ENCODE data around the gene SORCS2. TPM values are rescaled to one million over a fixed set of nuclear protein-coding genes. Genes with fewer than 3 reads are reported as not detected.

The SORCS2 gene
- total RNA-seq, 1 experiment from 2014 or later: not detected

- intact Hi-C loops (cut with micrococcal nuclease; ENCODE audit: unreplicated experiment): no loop called here
- no peak for DNase-seq
- H3K9me3 Mint-ChIP-seq (ENCODE audit: low read depth, unreplicated experiment): no peaks in the 10 kb centered on the region
- CTCF ChIA-PET: no interaction called here
- H3K4me1 Mint-ChIP-seq (ENCODE audit: low read depth, unreplicated experiment): no peaks in the 10 kb centered on the region
- no peak overlapping the region for H3K4me3 Mint-ChIP-seq (ENCODE audit: low read depth, unreplicated experiment)
- H3K27me3 Mint-ChIP-seq (ENCODE audit: unreplicated experiment): peaks cover 72% of the 10 kb centered on the region
- TF ChIP-seq CTCF (IDR thresholded peaks at IDR 0.05; ENCODE audit: unreplicated experiment): no peak
- BruUV-seq (replicated peaks): no TSS peak
- peaks cover 4% of the 10 kb centered on the region for H3K36me3 Mint-ChIP-seq (ENCODE audit: insufficient read depth, unreplicated experiment)
- H3K27ac Mint-ChIP-seq (ENCODE audit: unreplicated experiment): no peak overlapping the region
Measured at GRCh38 chr4:7169134-7169533, 23.2 kb upstream of the SORCS2 start.

GRCh38 chr4:7170012-7170411 lies 22.3 kb upstream of the SORCS2 start:
- Mint-ChIP-seq H3K9me3 (ENCODE audit: low read depth, unreplicated experiment) (no peaks in the 10 kb centered on the region), H3K27me3 (ENCODE audit: unreplicated experiment) (peaks cover 65% of the 10 kb centered on the region), H3K36me3 (ENCODE audit: insufficient read depth, unreplicated experiment) (peaks cover 4% of the 10 kb centered on the region), H3K27ac (ENCODE audit: unreplicated experiment) (no peak overlapping the region), H3K4me3 (ENCODE audit: low read depth, unreplicated experiment) (no peak overlapping the region), H3K4me1 (ENCODE audit: low read depth, unreplicated experiment) (no peaks in the 10 kb centered on the region)
- intact Hi-C loops (cut with micrococcal nuclease; ENCODE audit: unreplicated experiment): no loop called here
- no peak for DNase-seq
- CTCF ChIA-PET: no interaction called here
- BruUV-seq (replicated peaks): no TSS peak
- TF ChIP-seq CTCF (IDR thresholded peaks at IDR 0.05; ENCODE audit: unreplicated experiment): no peak

- Mint-ChIP-seq H3K27ac (ENCODE audit: unreplicated experiment) (no peak overlapping the region), H3K9me3 (ENCODE audit: low read depth, unreplicated experiment) (no peaks in the 10 kb centered on the region), H3K4me1 (ENCODE audit: low read depth, unreplicated experiment) (no peaks in the 10 kb centered on the region), H3K4me3 (ENCODE audit: low read depth, unreplicated experiment) (no peak overlapping the region), H3K27me3 (ENCODE audit: unreplicated experiment) (peaks cover 61% of the 10 kb centered on the region), H3K36me3 (ENCODE audit: insufficient read depth, unreplicated experiment) (peaks cover 4% of the 10 kb centered on the region)
- no peak for TF ChIP-seq CTCF (IDR thresholded peaks at IDR 0.05; ENCODE audit: unreplicated experiment)
- CTCF ChIA-PET: no interaction called here
- intact Hi-C loops (cut with micrococcal nuclease; ENCODE audit: unreplicated experiment): no loop called here
- no peak for DNase-seq
- BruUV-seq (replicated peaks): no TSS peak
Measured at GRCh38 chr4:7171191-7171900, 21.0 kb upstream of the SORCS2 start.

- Mint-ChIP-seq H3K4me1 (ENCODE audit: low read depth, unreplicated experiment) (no peaks in the 10 kb centered on the region), H3K27ac (ENCODE audit: unreplicated experiment) (no peak overlapping the region), H3K36me3 (ENCODE audit: insufficient read depth, unreplicated experiment) (peaks cover 4% of the 10 kb centered on the region), H3K9me3 (ENCODE audit: low read depth, unreplicated experiment) (no peaks in the 10 kb centered on the region), H3K27me3 (ENCODE audit: unreplicated experiment) (peaks cover 58% of the 10 kb centered on the region), H3K4me3 (ENCODE audit: low read depth, unreplicated experiment) (no peak overlapping the region)
- intact Hi-C loops (cut with micrococcal nuclease; ENCODE audit: unreplicated experiment): no loop called here
- DNase-seq: no peak
- no TSS peak for BruUV-seq (replicated peaks)
- no peak for TF ChIP-seq CTCF (IDR thresholded peaks at IDR 0.05; ENCODE audit: unreplicated experiment)
- CTCF ChIA-PET: no interaction called here
Measured at GRCh38 chr4:7172508-7172907, 19.8 kb upstream of the SORCS2 start.
